ENCODE data around the gene PRKCE. TPM values are rescaled to one million over a fixed set of nuclear protein-coding genes. Genes with fewer than 3 reads are reported as not detected.

PRKCE gene
- polyA plus RNA-seq, 1 of the 3 experiments (the other 2 are of a cell fraction): 16.3 TPM

GRCh38 chr2:45935791-45936622, 284.5 kb downstream of the PRKCE start:
- H3K9me2 ChIP-seq: no peaks in the 10 kb centered on the region
- WGBS (ENCODE audit: low lambda C conversion rate): 32% methylated on average over 12 of the region's 13 CpGs
- no peak overlapping the region for H3K4me3 ChIP-seq (ENCODE audit: low read depth in 2 of 2, low read length in 1 of 2)
- H3K79me2 ChIP-seq (ENCODE audit: insufficient read depth): no peaks in the 10 kb centered on the region
- H3K4me2 ChIP-seq: peak overlapping the region; percentile 12; the same call in 1 of the 2 replicates
- H3K9ac ChIP-seq: no peak overlapping the region
- H3K36me3 ChIP-seq (replicated peaks in 1 of 2; ENCODE audit: control insufficient read depth in 1 of 2, insufficient read depth in 2 of 2, low read length in 1 of 2): no peaks in the 10 kb centered on the region
- POLR2A ChIA-PET: interaction anchor here (1.0 to 1.1 kb wide), 2 partner anchors 112 to 287 kb away, joined by 3 to 4 read pairs; no protein-coding TSS in a partner anchor
- H3K4me1 ChIP-seq (ENCODE audit: control insufficient read depth in 1 of 2, insufficient read depth in 2 of 2, low read depth in 1 of 2, low read length in 1 of 2): peaks cover 7 to 17% of the 10 kb centered on the region in 2 experiments; a peak in 2 of 4 replicates
- no peaks in the 10 kb centered on the region for H3K27me3 ChIP-seq (ENCODE audit: insufficient read depth)
- H3F3A ChIP-seq (replicated peaks; ENCODE audit: insufficient read depth): no peaks in the 10 kb centered on the region
- peak; percentile 88 for DNase-seq
- no peaks in the 10 kb centered on the region for H4K20me1 ChIP-seq (ENCODE audit: insufficient read depth)
- no peak overlapping the region for H2AFZ ChIP-seq (ENCODE audit: low read depth)
- no peaks in the 10 kb centered on the region for H3K9me3 ChIP-seq
- peak overlapping the region in 1 of 2 experiments; percentile 57; a peak in 2 of 4 replicates for H3K27ac ChIP-seq (ENCODE audit: low read depth in 2 of 2, low read length in 1 of 2)
- CTCF ChIA-PET: interaction anchor here (0.6 to 5.2 kb wide), 60 partner anchors 8 to 351 kb away, joined by 3 to 64 read pairs (median 4); partner anchors contain the start of gene PRKCE
- TF ChIP-seq RAD21 (IDR thresholded peaks at IDR 0.05; ENCODE audit: low read length) (peak; percentile 99), TCF12 (IDR thresholded peaks at IDR 0.05) (peak; percentile 92), USF2 (IDR thresholded peaks at IDR 0.05; ENCODE audit: borderline replicate concordance, low read depth, low read length) (no peak), TEAD4 (IDR thresholded peaks at IDR 0.05; ENCODE audit: borderline replicate concordance, insufficient read depth) (peak; percentile 61; the same call in 1 of the 2 replicates), ZBTB33 (IDR thresholded peaks at IDR 0.05; ENCODE audit: borderline replicate concordance, low read depth) (peak; percentile 63; the same call in 1 of the 2 replicates), GATA2 (CRISPR knock-in tag; IDR thresholded peaks at IDR 0.05) (no peak), MXI1 (IDR thresholded peaks at IDR 0.05; ENCODE audit: low read depth, low read length) (peak; percentile 68), JUND (IDR thresholded peaks at IDR 0.05) (peak; percentile 88), CTCF (IDR thresholded peaks at IDR 0.05) (peak; percentile 93), GABPA (IDR thresholded peaks at IDR 0.05; ENCODE audit: low read depth) (no peak), NFIC (IDR thresholded peaks at IDR 0.05; ENCODE audit: borderline replicate concordance) (peak; percentile 99), RXRA (IDR thresholded peaks at IDR 0.05; ENCODE audit: borderline replicate concordance, low read depth) (0 out of 2 replicates have a peak, but pooled peaks have one; percentile 86), PBX3 (IDR thresholded peaks at IDR 0.05) (peak; percentile 66), REST (IDR thresholded peaks at IDR 0.05; ENCODE audit: low read depth, low read length) (0 out of 2 replicates have a peak, but pooled peaks have one; percentile 32), SMC3 (IDR thresholded peaks at IDR 0.05; ENCODE audit: low read depth, low read length) (peak; percentile 99), IRF3 (IDR thresholded peaks at IDR 0.05; ENCODE audit: low read depth, low read length) (no peak; the same call in 1 of the 2 replicates), TAF1 (IDR thresholded peaks at IDR 0.05; ENCODE audit: borderline replicate concordance, low read depth, low read length) (no peak), SIN3A (IDR thresholded peaks at IDR 0.05; ENCODE audit: borderline replicate concordance, low read depth, low read length) (peak; percentile 75; the same call in 1 of the 2 replicates), CHD2 (IDR thresholded peaks at IDR 0.05; ENCODE audit: low read length, partially characterized antibody) (no peak), MEF2A (IDR thresholded peaks at IDR 0.05; ENCODE audit: borderline replicate concordance, low read depth) (no peak)

Measured in SK-N-SH (cell line).